ENCODE results near the gene PDE4DIP. TPM values are rescaled to one million over a fixed set of nuclear protein-coding genes. Genes with fewer than 3 reads are reported as not detected.
A peak's percentile ranks its signal among the peaks of the same experiment; 100 is the strongest.
"Not testable (repeated sequence)": the region's sequence is repeated elsewhere in the genome, so short reads cannot be mapped to it uniquely, and the experiment has no call there.

PDE4DIP gene
- total RNA-seq, 4 donors from 2014 or later = 170 to 293 (median 218) TPM

DNA sequence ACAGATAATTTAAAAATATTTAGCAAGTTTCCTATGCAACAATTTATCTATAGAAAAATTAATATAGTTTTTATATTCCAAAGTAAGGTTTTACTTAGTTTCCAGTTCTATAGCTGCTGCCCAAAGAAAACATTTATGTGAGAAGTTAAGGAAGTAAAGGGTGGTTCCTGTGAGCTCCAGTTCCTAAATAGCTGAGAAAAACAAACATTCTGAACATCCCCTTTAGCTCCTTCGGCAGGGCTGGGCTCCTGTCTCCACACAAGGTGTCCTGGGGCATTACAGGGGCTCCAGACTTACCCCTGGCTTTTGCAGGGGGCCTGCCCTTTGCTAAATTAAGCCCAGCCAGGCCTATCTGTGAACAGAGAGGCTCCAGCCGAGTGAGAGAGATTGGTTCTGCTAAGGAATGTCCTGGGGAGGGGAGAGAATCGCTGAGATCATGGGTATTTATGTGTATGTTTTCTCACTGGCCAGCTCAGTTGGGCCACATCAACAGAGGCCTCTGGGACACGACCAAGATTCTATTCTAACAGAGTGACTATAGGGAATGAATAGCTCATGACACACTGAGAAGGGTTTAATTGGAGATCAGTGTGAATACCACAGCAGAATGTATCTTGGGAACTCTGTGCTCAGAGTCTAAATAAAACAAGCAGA is 72.6 kb downstream of the PDE4DIP start:
- not testable (repeated sequence) for H3K27me3 ChIP-seq, H3K4me1 ChIP-seq, H3K4me3 ChIP-seq, H3K36me3 ChIP-seq, H3K9me3 ChIP-seq
- peak overlapping the region in 1 of 4 donors; percentile 31 for H3K27ac ChIP-seq
- ATAC-seq = peak; percentile 85
- peak; percentile 46 for TF ChIP-seq POLR2AphosphoS5 (IDR thresholded peaks at IDR 0.05)
- 20 to 33% methylated on average over 1 of the region's 4 CpGs for WGBS, 2 donors (ENCODE audit: low coverage in 1 of 2)

DNA sequence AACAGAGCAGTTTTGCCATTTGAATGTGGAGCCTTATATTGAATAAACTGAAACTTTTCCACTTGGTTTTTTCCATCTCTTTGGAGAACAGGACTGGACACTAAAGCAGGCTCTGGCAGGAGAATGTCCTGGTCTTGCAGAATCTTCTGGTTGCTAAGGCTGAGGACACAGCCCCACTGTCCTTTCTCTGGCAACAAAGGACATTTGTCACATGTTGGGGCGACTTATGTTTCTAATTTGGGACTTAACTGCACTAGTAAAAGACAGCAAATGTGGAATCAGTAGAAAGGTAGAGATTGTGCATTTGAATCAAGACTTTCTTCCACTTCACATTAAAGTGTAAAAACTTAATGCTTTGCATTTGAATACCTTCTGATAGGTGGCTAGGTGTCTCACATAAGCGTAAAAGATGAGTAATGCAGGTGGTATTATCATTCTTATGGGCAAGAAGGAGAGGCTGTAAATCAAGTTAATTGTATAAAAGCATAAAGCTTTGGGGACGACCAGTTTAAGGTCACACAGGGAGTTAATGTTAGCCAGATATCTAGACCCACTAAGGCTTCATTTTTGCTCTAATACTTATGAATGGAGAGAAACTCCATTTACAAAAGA is 74.7 kb downstream of the PDE4DIP start:
- 33% methylated on average over 1 of the region's 3 CpGs; no CpG with 5 or more reads in 1 of the 2 donors for WGBS, 2 donors (ENCODE audit: low coverage in 1 of 2)
- ATAC-seq, H3K9me3 ChIP-seq, H3K27me3 ChIP-seq, H3K4me1 ChIP-seq, H3K36me3 ChIP-seq, H3K27ac ChIP-seq, H3K4me3 ChIP-seq: not testable (repeated sequence)

DNA sequence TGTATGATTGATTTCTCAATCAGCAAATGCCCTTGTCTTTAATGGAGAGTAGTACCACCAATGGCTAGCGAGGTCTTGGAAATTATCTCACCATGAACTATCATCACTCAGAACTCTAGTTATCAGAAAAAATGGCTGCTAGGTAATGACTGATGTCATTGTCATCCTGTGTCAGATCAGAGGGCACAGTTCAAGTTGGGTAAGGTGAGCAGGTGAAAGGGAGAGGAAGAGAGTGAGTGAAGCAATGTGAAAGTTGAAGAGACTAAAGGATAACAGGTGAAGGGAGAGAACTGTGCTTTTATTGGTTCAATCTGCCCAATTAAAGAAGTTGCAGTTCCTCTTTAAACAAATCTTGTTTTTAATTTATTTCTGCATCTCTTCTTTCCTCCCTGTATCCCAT is 76.8 kb downstream of the PDE4DIP start:
- not testable (repeated sequence) for H3K27me3 ChIP-seq, H3K9me3 ChIP-seq, H3K4me1 ChIP-seq, H3K36me3 ChIP-seq, H3K4me3 ChIP-seq, ATAC-seq, H3K27ac ChIP-seq
- no CpG with 5 or more reads among the region's 1 CpG for WGBS, 2 donors (ENCODE audit: low coverage in 1 of 2)

DNA sequence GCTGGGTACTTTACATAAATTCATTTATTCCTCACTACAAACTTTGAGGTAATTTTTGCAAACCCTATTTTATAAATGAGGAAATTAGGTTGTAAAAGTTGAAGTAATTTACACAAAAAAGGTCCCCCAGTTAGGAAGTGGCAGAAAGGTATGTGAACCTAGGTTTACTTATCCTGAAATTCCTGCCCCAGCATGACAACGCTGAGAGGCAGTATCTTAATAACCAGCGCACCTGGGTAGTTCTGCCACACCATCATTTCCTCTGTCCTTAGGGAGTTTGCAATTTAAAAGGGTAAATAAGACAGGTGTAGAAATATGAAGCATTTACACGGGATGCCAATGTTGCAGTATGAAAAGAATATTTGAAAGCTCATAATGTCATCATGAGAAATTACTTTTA is 79.6 kb downstream of the PDE4DIP start:
- H3K4me1 ChIP-seq, H3K27me3 ChIP-seq, ATAC-seq, H3K4me3 ChIP-seq, H3K36me3 ChIP-seq, H3K9me3 ChIP-seq, H3K27ac ChIP-seq: not testable (repeated sequence)
- 83% methylated on average over 1 of the region's 3 CpGs; no CpG with 5 or more reads in 1 of the 2 donors for WGBS, 2 donors (ENCODE audit: low coverage in 1 of 2)

DNA sequence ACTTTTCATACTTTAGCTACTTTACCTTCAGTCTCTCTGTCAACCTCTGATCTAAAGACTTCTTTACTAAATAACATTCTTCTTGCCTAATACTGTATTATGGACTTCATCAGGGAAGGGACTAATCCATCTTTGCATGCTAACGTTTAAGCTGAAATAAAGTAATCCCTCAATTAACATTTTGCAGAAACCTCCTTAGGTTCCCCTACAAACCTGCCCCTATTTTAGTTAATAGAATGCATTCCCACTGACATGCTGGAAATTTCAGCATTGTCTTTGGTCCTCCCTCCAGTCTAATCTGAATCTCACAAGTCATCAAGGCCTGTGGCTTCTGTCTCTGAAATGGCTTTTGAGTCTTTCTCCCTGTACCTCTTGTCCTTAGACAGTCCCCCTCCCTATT is 83.4 kb downstream of the PDE4DIP start:
- no CpG with 5 or more reads among the region's 1 CpG for WGBS, 2 donors (ENCODE audit: low coverage in 1 of 2)
- not testable (repeated sequence) for ATAC-seq, H3K4me3 ChIP-seq, H3K27me3 ChIP-seq, H3K27ac ChIP-seq, H3K36me3 ChIP-seq, H3K4me1 ChIP-seq, H3K9me3 ChIP-seq

DNA sequence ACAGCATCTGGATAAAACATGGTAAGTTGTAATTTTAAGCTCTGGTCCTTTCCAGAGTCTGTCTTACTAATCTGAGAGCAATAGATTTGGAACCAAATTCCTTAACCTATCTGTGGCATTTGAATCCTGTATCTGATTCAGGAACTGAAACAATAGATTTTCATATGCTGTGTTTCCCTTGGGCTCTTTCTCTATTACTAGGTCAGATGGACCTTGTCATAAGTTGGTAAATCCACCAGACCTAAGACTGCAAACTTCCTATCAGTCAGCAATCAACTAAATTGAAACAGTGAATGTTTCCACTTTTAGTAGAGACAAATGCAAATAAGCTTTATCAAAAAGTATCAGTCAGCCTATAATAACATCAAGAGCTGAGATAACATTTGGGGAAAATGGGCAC is 85.0 kb downstream of the PDE4DIP start:
- not testable (repeated sequence) for H3K9me3 ChIP-seq, ATAC-seq, H3K4me1 ChIP-seq, H3K27ac ChIP-seq, H3K4me3 ChIP-seq, H3K27me3 ChIP-seq, H3K36me3 ChIP-seq

DNA sequence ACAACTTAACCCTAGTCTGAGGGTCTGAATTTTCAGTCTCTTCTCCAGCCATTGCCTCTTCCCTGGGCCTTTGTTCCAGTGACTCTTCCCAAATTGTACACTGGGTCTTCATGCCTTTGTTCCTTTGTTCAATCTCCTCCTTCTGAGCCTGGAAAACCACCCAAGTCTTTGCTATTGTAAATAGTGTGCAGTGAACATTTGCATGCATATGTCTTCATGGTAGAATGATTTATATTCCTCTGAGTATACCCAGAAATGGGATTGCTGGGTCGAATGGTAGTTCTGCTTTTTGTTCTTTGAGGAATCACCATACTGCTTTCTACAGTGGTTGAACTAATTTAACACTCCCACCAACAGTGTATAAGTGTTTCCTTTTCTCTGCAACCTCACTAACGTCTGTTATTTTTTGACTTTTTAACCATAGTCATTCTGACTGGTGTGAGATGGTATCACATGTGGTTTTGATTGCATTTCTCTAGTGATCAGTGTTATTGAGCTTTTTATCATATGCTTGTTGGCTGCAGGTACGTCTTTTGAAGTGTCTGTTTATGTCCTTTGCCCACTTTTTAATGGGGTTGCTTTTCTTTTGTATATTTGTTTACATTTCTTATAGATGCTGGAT is 91.3 kb downstream of the PDE4DIP start:
- H3K9me3 ChIP-seq, H3K27ac ChIP-seq, H3K36me3 ChIP-seq, H3K27me3 ChIP-seq, H3K4me1 ChIP-seq, H3K4me3 ChIP-seq, ATAC-seq: not testable (repeated sequence)
- no CpG with 5 or more reads among the region's 3 CpGs for WGBS, 2 donors (ENCODE audit: low coverage in 1 of 2)

DNA sequence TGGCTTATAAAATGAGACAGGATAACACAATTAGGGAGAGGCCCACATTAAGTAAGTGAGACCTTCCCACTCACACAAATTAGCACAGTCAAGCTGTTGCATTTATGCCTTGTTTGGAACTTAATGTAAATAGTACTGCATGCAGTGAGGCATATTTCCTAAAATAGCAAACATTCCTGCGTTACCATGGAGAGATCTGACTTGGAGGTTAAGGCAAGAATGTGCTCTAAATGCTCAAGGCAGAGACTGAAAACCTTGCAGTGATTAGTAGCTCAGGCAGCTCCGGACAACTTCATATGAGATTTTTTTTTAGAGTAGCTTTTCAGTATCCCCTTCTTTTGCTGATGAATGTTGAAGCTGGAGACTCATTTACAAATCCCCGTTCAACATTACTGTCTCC is 98.7 kb downstream of the PDE4DIP start:
- H3K36me3 ChIP-seq, H3K27me3 ChIP-seq, H3K9me3 ChIP-seq, ATAC-seq, H3K27ac ChIP-seq, H3K4me1 ChIP-seq, H3K4me3 ChIP-seq: not testable (repeated sequence)
- no CpG with 5 or more reads among the region's 3 CpGs for WGBS, 2 donors (ENCODE audit: low coverage in 1 of 2)

DNA sequence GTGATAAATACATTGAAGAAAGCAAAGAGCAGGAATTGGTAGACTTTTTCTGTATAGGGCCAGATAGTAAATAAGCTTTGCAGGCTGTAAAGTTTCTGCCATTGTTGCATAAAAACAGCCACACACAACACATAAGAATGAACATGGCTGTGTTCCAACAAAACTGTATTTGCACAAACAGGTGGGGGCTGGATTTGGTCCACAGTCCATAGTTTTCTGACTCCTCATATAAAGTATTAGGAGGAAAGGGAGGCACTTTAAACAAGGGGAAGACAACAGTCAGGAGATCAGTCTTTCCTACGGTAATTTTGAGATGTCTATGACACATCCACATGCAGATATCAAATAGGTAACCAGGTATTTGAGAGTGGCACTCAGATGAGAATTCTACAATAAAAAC is 100.9 kb downstream of the PDE4DIP start:
- not testable (repeated sequence) for H3K4me1 ChIP-seq, H3K27ac ChIP-seq, ATAC-seq, H3K4me3 ChIP-seq, H3K9me3 ChIP-seq, H3K27me3 ChIP-seq, H3K36me3 ChIP-seq
- no CpG with 5 or more reads among the region's 1 CpG for WGBS, 2 donors (ENCODE audit: low coverage in 1 of 2)

DNA sequence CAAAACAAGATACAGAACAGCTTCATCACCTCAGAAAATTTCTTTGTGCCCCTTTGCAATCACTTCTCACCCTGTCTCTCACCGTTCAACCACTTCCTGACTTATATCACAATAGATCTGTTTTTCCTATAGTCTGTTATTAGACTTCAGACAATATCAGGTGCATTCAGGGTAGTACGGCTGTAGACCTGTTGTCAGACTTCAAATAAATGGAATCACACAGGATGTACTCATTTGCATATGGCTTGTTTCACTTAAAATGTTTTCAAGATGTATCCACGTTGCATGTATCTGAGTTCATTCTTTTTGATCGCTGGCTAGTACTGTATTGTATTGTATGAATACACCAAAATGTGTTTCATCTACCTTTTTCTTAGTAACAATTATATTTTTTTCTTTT is 104.5 kb downstream of the PDE4DIP start:
- not testable (repeated sequence) for ATAC-seq, H3K4me1 ChIP-seq, H3K36me3 ChIP-seq, H3K4me3 ChIP-seq, H3K27me3 ChIP-seq, H3K27ac ChIP-seq, H3K9me3 ChIP-seq
- 76 to 87% methylated on average over 3 to 4 of the region's 4 CpGs for WGBS, 2 donors (ENCODE audit: low coverage in 1 of 2)
